ENCODE measurements around the gene SCIMP.
A peak's percentile ranks its signal among the peaks of the same experiment; 100 is the strongest.

The SCIMP gene

DNA sequence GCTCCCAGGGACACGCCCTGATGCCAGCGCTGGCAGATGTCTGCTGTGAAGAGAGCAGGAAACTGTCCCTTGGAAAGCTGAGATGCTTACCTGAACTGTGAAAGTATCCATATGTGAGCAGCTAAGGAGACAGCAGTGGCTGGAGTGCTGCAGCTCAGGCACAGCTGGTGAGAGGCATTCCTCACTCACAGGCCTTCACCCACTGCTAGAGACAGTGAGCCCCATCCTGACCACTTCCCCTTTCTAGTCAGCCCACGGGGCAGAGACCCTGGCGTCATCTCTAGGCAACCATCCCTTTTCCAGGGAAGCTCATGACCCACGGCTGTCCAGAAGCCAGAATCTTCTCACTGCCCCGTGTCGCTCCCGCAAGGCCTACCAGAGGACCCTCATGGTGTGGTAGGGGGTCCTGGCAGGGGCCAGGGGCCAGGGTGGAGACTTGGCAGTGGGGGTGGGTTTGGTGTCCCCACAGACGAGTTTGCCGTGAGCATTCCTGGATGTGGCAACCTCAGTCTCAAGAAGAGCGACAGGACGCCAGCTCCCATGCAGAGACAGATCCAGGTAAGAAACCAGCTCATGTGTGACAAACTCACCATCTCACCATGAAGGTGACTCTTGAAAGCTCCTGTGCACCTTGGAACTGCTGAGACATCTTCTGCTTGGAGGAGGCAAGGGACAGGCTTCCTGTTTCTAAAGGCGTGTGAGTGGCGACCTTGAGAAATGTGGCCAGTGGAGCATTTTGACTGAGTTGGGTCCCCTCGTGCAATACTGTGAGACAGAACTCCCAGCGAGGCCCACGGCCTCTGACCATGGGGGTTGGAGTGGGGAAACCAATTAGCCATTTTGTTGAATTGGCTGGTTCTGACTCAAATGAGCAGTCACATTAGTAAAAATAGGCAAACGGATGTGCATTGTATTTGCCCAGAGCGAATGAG is at the start of gene SCIMP:
TSS of gene SCIMP (minus strand) at position 216 of the 932 bp plus-strand sequence. CDS start at position 111, 105 bp downstream.
- peak within 1 kb of the TSS; percentile 87 for H3K4me3 Mint-ChIP-seq
- peaks cover 76% of the 10 kb centered on the region for H3K4me1 Mint-ChIP-seq (ENCODE audit: low read depth)
- H3K27ac Mint-ChIP-seq = peak within 1 kb of the TSS; percentile 92
- H3K27me3 Mint-ChIP-seq = peaks cover 5% of the 10 kb centered on the region
- no peaks in the 10 kb centered on the region for H3K9me3 Mint-ChIP-seq
- H3K36me3 Mint-ChIP-seq (ENCODE audit: low read depth) = peaks cover 70% of the 10 kb centered on the region
- intact Hi-C loops (cut with micrococcal nuclease) = no loop called here

DNA sequence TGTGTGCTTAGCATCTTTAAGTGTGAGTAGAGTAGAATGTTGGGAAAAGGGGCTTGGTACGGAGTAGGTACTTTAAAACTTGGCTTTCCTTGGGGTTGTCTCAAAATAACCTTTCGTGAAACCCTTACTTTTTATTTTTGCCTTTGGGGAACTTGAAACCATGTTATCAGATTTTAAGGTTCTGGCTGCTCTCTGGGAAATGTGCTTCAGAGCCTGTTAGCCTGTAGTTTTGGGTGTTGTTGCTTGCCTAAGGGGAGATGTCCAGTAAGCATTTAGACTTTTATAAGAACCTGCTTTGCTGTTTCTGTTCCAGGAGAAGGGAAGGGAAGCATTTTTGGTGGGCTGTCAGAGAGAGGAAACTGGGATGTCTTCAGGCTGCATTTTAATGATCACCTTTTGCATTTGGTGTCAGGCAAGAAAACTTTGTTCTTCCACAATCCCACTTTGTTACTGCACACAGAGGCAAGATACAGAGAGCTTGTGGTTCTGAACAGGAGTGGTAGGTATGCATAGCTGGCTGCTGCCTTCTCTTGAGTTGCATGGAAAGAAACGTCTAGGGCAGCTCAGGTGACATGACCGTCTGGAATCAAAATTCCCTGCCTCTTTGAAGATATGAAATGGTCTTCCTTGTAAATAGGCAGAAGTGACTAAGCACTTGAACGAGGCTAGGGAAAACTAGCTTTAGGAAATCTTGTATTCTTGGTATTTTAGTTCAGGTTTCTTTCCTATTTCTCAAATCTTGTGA is 49.1 kb upstream of the SCIMP start:
- H3K9me3 Mint-ChIP-seq = no peaks in the 10 kb centered on the region
- no peaks in the 10 kb centered on the region for H3K27me3 Mint-ChIP-seq
- H3K36me3 Mint-ChIP-seq (ENCODE audit: low read depth) = peaks cover 9% of the 10 kb centered on the region
- peak overlapping the region; percentile 41 for H3K27ac Mint-ChIP-seq
- peaks cover 26% of the 10 kb centered on the region for H3K4me1 Mint-ChIP-seq (ENCODE audit: low read depth)
- H3K4me3 Mint-ChIP-seq = peak overlapping the region; percentile 57
- intact Hi-C loops (cut with micrococcal nuclease) = no loop called here

DNA sequence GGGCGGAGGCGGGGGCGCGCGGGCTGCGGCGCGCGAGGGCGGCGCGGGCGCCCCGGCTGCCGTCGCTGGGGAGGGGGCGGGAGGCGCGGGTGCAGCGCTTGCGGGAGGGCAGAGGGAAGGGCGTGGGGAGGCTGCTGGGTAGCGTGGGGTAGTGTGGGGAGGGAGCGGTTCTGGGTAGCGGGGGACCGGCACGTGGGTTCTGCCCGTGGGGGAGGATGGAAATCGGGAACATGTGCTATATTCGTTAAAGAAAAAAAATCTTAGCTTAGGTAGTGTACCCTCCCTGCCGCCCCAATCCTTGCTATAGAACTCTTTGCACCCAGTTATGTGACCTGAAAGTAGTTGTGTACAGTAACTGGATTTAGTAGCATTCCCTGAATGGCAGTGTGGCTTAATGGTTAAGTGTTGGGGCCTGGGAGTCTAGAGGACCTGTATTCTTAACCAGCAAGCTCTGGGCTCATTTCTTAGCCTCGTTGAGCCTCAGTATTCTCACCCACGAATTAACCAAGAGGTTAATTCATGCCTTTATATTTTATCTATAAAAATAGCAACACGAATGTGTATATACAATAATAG is 48.1 kb upstream of the SCIMP start:
- H3K27ac Mint-ChIP-seq = peak overlapping the region; percentile 82
- peaks cover 12% of the 10 kb centered on the region for H3K36me3 Mint-ChIP-seq (ENCODE audit: low read depth)
- intact Hi-C loops (cut with micrococcal nuclease) = no loop called here
- H3K9me3 Mint-ChIP-seq = no peaks in the 10 kb centered on the region
- peak overlapping the region; percentile 82 for H3K4me3 Mint-ChIP-seq
- no peaks in the 10 kb centered on the region for H3K27me3 Mint-ChIP-seq
- peaks cover 18% of the 10 kb centered on the region for H3K4me1 Mint-ChIP-seq (ENCODE audit: low read depth)

DNA sequence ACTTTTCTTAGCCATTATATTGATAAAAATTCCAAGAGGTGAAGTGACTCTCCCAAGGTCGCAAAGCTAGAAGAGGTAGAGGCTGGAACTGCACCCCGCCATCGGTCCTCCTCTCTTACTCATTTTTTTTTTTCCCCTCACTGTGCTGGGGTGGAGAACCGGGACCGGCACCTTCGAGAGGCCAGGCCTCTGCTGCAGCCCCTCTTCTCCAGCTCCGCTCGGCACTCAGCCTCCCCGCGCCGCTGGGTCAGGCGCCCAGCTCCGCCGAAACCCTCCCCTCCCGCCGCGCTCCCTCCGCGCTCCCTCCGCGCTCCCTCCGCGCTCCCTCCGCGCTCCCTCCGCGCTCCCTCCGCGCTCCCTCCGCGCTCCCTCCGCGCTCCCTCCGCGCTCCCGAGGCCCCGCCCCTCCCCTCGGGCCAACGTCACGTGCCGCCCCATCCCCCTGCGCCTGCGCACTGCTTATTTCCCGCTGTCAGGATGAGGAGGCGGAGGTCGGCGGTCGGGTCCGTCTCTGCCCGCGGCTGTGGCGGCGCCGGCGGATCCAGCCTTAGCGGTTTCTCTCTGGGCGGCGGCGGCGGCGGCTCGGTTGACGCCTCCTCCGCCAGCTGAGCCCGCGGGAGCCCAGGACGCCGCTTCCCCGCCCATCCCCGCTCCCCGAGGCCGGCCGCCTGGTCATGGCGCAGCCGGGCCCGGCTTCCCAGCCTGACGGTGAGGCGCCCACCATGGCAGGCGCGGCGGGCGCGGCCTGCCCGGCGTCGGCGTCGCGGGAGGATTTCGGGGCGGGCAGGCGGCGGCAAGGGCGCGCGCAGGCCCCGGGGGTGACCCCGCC is 47.4 kb upstream of the SCIMP start, which contains the start of gene RABEP1:
TSS of gene RABEP1 (plus strand) at position 471 of the 828 bp plus-strand sequence. CDS start at position 674, 203 bp downstream.
- Mint-ChIP-seq H3K4me1 (ENCODE audit: low read depth) (peaks cover 15% of the 10 kb centered on the region), H3K4me3 (peak within 1 kb of the TSS; percentile 84), H3K27me3 (no peaks in the 10 kb centered on the region), H3K36me3 (ENCODE audit: low read depth) (peaks cover 9% of the 10 kb centered on the region), H3K27ac (peak within 1 kb of the TSS; percentile 82), H3K9me3 (no peaks in the 10 kb centered on the region)
- intact Hi-C loops (cut with micrococcal nuclease) = no loop called here

DNA sequence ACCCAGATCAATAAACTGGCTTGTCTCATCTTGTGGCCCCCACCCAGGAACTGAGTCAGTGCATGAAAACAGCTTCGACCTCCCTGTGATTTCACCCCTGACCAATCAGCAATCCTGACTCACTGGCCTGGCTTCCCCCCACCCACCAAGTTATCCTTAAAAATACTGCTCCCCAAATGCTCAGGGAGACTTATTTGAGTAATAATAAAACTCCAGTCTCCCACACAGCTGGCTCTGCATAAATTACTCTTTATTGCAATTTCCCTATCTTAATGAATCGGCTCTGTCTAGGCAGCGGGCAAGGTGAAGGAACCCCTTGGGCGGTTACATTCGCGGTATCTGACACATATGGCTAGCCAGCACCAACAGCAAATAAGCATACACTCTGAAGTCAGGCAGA is 37.7 kb upstream of the SCIMP start:
- no peak overlapping the region for H3K27ac Mint-ChIP-seq
- intact Hi-C loops (cut with micrococcal nuclease) = no loop called here
- no peaks in the 10 kb centered on the region for H3K27me3 Mint-ChIP-seq
- no peaks in the 10 kb centered on the region for H3K4me1 Mint-ChIP-seq (ENCODE audit: low read depth)
- no peaks in the 10 kb centered on the region for H3K36me3 Mint-ChIP-seq (ENCODE audit: low read depth)
- no peak overlapping the region for H3K4me3 Mint-ChIP-seq
- H3K9me3 Mint-ChIP-seq = no peaks in the 10 kb centered on the region

DNA sequence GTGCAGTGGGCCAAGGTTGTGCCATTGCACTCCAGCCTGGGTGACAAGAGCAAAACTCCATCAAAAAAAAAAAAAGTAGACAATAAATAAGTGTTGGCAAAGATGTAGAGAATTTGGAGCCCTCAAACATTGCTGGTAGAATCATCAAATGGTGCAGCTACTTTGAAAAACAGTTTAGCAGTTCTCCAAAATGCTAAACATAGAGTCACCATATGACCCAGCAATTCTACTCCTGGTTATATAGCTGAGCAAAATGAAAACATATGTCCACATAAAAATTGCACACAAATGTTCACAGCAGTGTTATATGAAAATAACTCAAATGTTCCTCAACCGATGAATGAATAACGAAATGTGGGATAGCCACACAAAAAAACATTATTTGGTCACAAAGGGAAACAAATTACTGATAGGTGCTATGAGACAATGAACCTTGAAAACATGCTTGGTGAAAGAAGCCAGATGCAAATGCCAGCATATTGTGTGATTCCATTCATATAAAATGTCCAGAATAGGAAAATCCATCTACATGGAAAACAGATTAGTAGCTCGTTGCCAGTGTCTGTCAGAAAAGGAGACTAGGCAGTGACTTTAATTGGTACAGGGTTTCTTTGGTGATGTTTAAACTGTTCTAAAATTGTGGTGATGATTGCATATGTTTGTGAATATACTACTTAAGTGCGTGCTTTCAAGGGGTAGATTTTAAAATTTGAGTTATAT is 34.7 kb upstream of the SCIMP start:
- Mint-ChIP-seq H3K9me3 (no peaks in the 10 kb centered on the region), H3K27ac (no peak overlapping the region), H3K27me3 (no peaks in the 10 kb centered on the region), H3K4me3 (no peak overlapping the region), H3K36me3 (ENCODE audit: low read depth) (no peaks in the 10 kb centered on the region), H3K4me1 (ENCODE audit: low read depth) (no peaks in the 10 kb centered on the region)
- intact Hi-C loops (cut with micrococcal nuclease) = no loop called here

GRCh38 chr17:5264893-5265292 is 30.2 kb upstream of the SCIMP start:
- intact Hi-C loops (cut with micrococcal nuclease) = no loop called here
- no peaks in the 10 kb centered on the region for H3K4me1 Mint-ChIP-seq (ENCODE audit: low read depth)

DNA sequence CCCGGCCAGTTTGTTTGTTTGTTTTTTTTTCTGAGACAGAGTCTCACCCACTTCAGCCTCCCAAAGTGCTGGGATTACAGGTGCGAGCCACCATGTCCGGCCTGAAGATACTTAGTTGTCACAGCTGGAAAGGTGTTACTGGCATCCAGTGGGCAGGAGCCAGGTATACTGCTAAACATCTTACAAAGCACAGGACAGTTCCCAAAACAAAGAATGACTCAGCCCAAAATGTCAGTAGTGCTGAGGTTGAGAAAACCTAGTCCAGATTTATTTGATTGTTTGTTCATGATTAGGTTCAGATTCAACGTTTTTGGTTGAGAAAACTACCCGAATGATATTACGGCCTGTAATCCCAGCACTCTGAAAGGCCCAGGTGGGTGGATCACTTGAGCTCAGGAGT is 28.8 kb upstream of the SCIMP start:
- no peaks in the 10 kb centered on the region for H3K4me1 Mint-ChIP-seq (ENCODE audit: low read depth)
- H3K36me3 Mint-ChIP-seq (ENCODE audit: low read depth) = peaks cover 25% of the 10 kb centered on the region
- intact Hi-C loops (cut with micrococcal nuclease) = no loop called here
- H3K27ac Mint-ChIP-seq = no peak overlapping the region
- no peaks in the 10 kb centered on the region for H3K9me3 Mint-ChIP-seq
- no peak overlapping the region for H3K4me3 Mint-ChIP-seq
- no peaks in the 10 kb centered on the region for H3K27me3 Mint-ChIP-seq

More at GRCh38 chr17:5264893-5265292, 30.2 kb upstream of the SCIMP start:
- no peak overlapping the region for H3K27ac Mint-ChIP-seq
- H3K9me3 Mint-ChIP-seq = no peaks in the 10 kb centered on the region
- H3K4me3 Mint-ChIP-seq = no peak overlapping the region
- H3K36me3 Mint-ChIP-seq (ENCODE audit: low read depth) = peaks cover 19% of the 10 kb centered on the region
- no peaks in the 10 kb centered on the region for H3K27me3 Mint-ChIP-seq

GRCh38 chr17:5262416-5262991 is 27.8 kb upstream of the SCIMP start:
- H3K27me3 Mint-ChIP-seq = no peaks in the 10 kb centered on the region
- no peaks in the 10 kb centered on the region for H3K9me3 Mint-ChIP-seq
- H3K4me3 Mint-ChIP-seq = no peak overlapping the region
- H3K27ac Mint-ChIP-seq = no peak overlapping the region
- peaks cover 34% of the 10 kb centered on the region for H3K36me3 Mint-ChIP-seq (ENCODE audit: low read depth)
- no peaks in the 10 kb centered on the region for H3K4me1 Mint-ChIP-seq (ENCODE audit: low read depth)
- intact Hi-C loops (cut with micrococcal nuclease) = no loop called here

- Mint-ChIP-seq H3K9me3 (no peaks in the 10 kb centered on the region), H3K36me3 (ENCODE audit: low read depth) (peaks cover 49% of the 10 kb centered on the region), H3K27ac (no peak overlapping the region), H3K4me3 (no peak overlapping the region), H3K4me1 (ENCODE audit: low read depth) (no peaks in the 10 kb centered on the region), H3K27me3 (no peaks in the 10 kb centered on the region)
- intact Hi-C loops (cut with micrococcal nuclease) = no loop called here
These were observed 25.9 kb upstream of the SCIMP start for GRCh38 chr17:5260542-5260941.

DNA sequence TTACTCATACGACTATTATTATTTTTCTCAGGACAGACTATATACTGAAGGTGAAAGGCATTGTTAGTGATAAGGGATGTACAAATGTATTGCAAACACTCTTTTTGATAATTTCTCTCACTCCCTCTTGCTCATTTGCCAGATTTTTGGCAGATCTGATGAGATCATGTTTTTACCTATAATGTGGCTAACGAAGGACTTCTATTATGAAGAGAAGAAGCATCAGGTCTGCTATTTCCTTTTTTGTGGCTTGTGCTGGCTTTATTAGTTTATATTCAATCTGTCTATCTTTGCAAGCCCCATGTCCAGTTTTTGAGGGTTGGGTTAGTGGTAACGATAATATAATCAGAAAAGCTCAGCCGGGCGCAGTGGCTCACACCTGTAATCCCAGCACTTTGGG is 22.5 kb upstream of the SCIMP start:
- Mint-ChIP-seq H3K9me3 (no peaks in the 10 kb centered on the region), H3K4me1 (ENCODE audit: low read depth) (peaks cover 15% of the 10 kb centered on the region), H3K36me3 (ENCODE audit: low read depth) (peaks cover 71% of the 10 kb centered on the region), H3K4me3 (no peak overlapping the region), H3K27ac (no peak overlapping the region), H3K27me3 (no peaks in the 10 kb centered on the region)
- intact Hi-C loops (cut with micrococcal nuclease) = no loop called here

DNA sequence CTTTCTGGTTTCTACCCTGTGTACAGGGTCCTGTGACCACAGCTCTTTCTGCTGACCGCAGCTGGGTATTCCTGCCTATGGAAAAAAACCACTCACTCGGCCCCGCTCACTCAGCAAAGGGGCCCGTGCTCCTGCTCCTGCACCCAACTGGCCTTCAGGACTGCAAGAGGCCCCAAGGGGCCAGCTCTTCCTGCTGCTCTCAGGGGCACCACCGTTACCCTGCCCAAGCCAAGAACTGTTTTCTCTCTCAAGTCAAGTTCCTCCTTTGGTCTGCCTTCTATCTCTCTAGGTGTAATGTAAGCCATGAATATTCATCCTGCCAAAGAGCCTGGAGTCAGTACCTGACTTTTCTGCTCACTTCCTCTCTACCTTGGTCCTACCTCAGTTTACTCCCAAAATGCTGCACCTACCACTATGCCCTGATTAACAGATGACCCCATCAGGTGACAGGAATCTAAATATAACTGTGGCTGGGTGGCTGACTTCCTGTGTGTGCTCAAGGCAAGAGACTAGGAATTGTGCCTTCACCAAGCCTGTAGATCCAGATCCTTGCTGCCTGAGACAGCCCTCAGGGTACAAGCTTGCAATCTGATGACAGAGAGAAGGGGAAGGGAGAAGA is 20.4 kb upstream of the SCIMP start:
- H3K27ac Mint-ChIP-seq = peak overlapping the region; percentile 67
- no peaks in the 10 kb centered on the region for H3K9me3 Mint-ChIP-seq
- H3K27me3 Mint-ChIP-seq = no peaks in the 10 kb centered on the region
- intact Hi-C loops (cut with micrococcal nuclease) = no loop called here
- H3K4me1 Mint-ChIP-seq (ENCODE audit: low read depth) = peaks cover 15% of the 10 kb centered on the region
- peaks cover 80% of the 10 kb centered on the region for H3K36me3 Mint-ChIP-seq (ENCODE audit: low read depth)
- no peak overlapping the region for H3K4me3 Mint-ChIP-seq
